ENCODE results near the gene LCE7A. TPM values are rescaled to one million over a fixed set of nuclear protein-coding genes. Genes with fewer than 3 reads are reported as not detected.

Gene LCE7A
- polyA plus RNA-seq, 4 donors, result not detected

DNA sequence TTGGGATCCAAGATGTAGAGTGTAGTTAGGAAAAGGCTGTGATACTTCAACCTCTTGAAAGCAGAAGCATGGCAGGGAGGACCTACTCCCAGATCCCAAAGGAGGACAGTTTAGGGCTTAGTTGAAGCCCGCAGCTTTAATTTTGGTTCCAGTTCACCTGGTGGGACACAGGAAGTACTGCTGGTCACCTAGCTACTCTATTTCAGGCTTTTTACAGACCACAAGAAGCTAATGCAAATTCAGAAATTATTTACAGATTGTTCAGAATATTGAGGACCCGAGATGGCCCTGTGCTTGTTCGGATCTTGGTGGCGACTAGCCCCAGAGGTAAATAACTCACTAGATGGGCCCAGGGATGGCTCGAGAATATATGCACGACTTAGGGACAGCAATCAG, 11.9 kb downstream of the LCE7A start:
- FAIRE-seq (no peak), DNase-seq (no peak)
- Histone ChIP-seq H3K36me3 (ENCODE audit: control insufficient read depth in 3 of 3, insufficient read depth in 2 of 3, low read depth in 1 of 3, low read length in 3 of 3) (no peaks in the 10 kb centered on the region), H3K4me1 (ENCODE audit: control insufficient read depth in 3 of 3, insufficient read depth in 2 of 3, low read depth in 1 of 3, low read length in 2 of 3) (no peaks in the 10 kb centered on the region), H3K9me3 (ENCODE audit: control insufficient read depth in 2 of 2, insufficient read depth in 1 of 2, low read depth in 1 of 2, low read length in 1 of 2) (no peaks in the 10 kb centered on the region), H3K27me3 (ENCODE audit: control insufficient read depth in 3 of 3, insufficient read depth in 3 of 3, low read length in 3 of 3) (peaks cover 0 to 2% (median 0%) of the 10 kb centered on the region in 3 donors), H3K27ac (ENCODE audit: low read depth in 1 of 3, low read length in 2 of 3) (no peak overlapping the region), H3K4me3 (ENCODE audit: low read depth in 1 of 3, low read length in 3 of 3) (no peak overlapping the region)
- WGBS, 3 donors, result 83 to 87% (median 84%) methylated on average over 6 of the region's 6 CpGs

DNA sequence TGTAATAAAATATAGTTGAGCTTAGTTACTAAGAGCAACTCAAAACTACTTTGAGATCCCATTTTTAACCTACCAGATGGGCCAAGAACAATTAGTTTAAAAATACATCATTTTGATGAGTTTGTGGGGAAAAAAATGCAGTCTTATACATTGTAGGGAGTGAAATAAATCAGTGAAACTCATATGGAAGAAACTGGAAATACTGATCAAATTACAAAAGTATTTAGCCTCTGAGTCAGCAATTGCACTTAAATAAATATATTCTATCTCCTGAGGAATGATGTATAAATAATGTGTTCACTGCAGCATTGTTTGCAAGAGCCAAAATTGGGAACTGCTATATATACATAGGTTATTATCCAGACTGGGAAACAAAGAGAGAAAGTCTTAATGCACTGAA, 13.7 kb downstream of the LCE7A start:
- Histone ChIP-seq H3K27me3 (ENCODE audit: control insufficient read depth in 3 of 3, insufficient read depth in 3 of 3, low read length in 3 of 3) (peaks cover 0 to 2% (median 0%) of the 10 kb centered on the region in 3 donors), H3K4me3 (ENCODE audit: low read depth in 1 of 3, low read length in 3 of 3) (no peak overlapping the region), H3K36me3 (ENCODE audit: control insufficient read depth in 3 of 3, insufficient read depth in 2 of 3, low read depth in 1 of 3, low read length in 3 of 3) (no peaks in the 10 kb centered on the region), H3K27ac (ENCODE audit: low read depth in 1 of 3, low read length in 2 of 3) (no peak overlapping the region), H3K9me3 (ENCODE audit: control insufficient read depth in 2 of 2, insufficient read depth in 1 of 2, low read depth in 1 of 2, low read length in 1 of 2) (no peaks in the 10 kb centered on the region), H3K4me1 (ENCODE audit: control insufficient read depth in 3 of 3, insufficient read depth in 2 of 3, low read depth in 1 of 3, low read length in 2 of 3) (no peaks in the 10 kb centered on the region)
- DNase-seq (no peak), FAIRE-seq (no peak)

DNA sequence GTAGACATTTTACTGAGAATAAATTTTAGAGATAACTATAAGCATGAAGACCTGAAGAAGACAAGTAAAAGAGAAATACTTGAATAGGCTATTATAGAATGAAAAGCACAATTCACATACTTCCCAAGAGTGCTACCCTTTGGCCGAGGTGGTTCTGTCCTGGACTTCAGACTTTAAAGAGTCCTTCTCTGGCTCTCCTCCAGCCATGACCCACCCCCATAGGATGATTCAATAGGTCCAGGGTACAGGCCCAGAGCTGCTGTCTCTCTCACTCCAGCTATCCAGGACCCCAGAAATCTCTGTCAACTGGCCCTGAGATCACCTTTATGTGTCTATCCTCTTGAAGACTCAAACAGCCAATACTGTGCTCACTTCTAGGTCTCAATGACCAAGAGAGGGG, 17.0 kb downstream of the LCE7A start:
- no peak for FAIRE-seq
- no peaks in the 10 kb centered on the region for H3K36me3 ChIP-seq (ENCODE audit: control insufficient read depth in 3 of 3, insufficient read depth in 2 of 3, low read depth in 1 of 3, low read length in 3 of 3)
- DNase-seq, result no peak
- H3K4me3 ChIP-seq (ENCODE audit: low read depth in 1 of 3, low read length in 3 of 3), result no peak overlapping the region
- no peaks in the 10 kb centered on the region for H3K27me3 ChIP-seq (ENCODE audit: control insufficient read depth in 3 of 3, insufficient read depth in 3 of 3, low read length in 3 of 3)
- no peak overlapping the region for H3K27ac ChIP-seq (ENCODE audit: low read depth in 1 of 3, low read length in 2 of 3)
- WGBS, 3 donors, result 41 to 71% (median 58%) methylated on average over 1 of the region's 1 CpG
- no peaks in the 10 kb centered on the region for H3K4me1 ChIP-seq (ENCODE audit: control insufficient read depth in 3 of 3, insufficient read depth in 2 of 3, low read depth in 1 of 3, low read length in 2 of 3)
- no peaks in the 10 kb centered on the region for H3K9me3 ChIP-seq (ENCODE audit: control insufficient read depth in 2 of 2, insufficient read depth in 1 of 2, low read depth in 1 of 2, low read length in 1 of 2)

- FAIRE-seq (no peak), DNase-seq (no peak)
- H3K4me1 ChIP-seq (ENCODE audit: control insufficient read depth in 3 of 3, insufficient read depth in 2 of 3, low read depth in 1 of 3, low read length in 2 of 3), result no peaks in the 10 kb centered on the region
- H3K9me3 ChIP-seq (ENCODE audit: control insufficient read depth in 2 of 2, insufficient read depth in 1 of 2, low read depth in 1 of 2, low read length in 1 of 2), result no peaks in the 10 kb centered on the region
- 5 to 30% (median 14%) methylated on average over 1 of the region's 1 CpG for WGBS, 3 donors
- no peaks in the 10 kb centered on the region for H3K27me3 ChIP-seq (ENCODE audit: control insufficient read depth in 3 of 3, insufficient read depth in 3 of 3, low read length in 3 of 3)
- H3K4me3 ChIP-seq (ENCODE audit: low read depth in 1 of 3, low read length in 3 of 3), result no peak within 1 kb of the TSS
- no peak within 1 kb of the TSS for H3K27ac ChIP-seq (ENCODE audit: low read depth in 1 of 3, low read length in 2 of 3)
- H3K36me3 ChIP-seq (ENCODE audit: control insufficient read depth in 3 of 3, insufficient read depth in 2 of 3, low read depth in 1 of 3, low read length in 3 of 3), result no peaks in the 10 kb centered on the region
Measured at GRCh38 chr1:152878042-152878441, 18.2 kb downstream of the LCE7A start, which contains the start of gene SMCP. Gene SMCP (plus strand): TSS chr1:152878322. CDS start chr1:152884423, 6,101 bp downstream.

DNA sequence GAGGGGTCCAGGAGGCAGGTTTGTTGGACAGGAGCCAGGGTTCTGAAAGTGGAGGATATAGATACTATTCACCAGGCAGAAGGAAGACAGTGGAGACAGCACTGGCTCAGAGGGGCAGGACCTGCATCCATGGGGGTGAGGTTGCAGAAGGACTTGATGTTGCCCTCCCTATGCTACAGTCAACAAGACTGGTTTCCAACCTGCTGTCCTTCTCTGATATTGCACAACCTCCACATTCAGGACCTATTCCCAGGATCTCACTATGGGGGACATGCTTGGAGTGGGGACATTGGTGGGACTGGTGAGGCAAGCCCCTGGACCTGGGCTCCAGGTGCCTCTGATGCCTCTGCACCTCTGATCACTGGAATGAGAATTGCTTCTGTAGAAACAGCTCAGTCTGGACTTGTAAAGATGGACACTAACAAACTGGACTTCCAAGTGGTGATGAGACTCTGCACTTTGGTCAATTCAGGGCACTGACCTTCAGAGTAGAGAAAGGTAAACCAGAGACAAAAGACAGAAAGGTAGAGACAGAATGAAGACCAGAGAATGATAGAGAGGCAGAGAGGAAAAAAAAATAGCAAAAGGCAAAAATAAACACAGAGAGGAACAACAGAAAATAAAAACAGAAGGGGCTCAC, 19.9 kb downstream of the LCE7A start:
- no peak for FAIRE-seq
- Histone ChIP-seq H3K27me3 (ENCODE audit: control insufficient read depth in 3 of 3, insufficient read depth in 3 of 3, low read length in 3 of 3) (no peaks in the 10 kb centered on the region), H3K27ac (ENCODE audit: low read depth in 1 of 3, low read length in 2 of 3) (no peak overlapping the region), H3K36me3 (ENCODE audit: control insufficient read depth in 3 of 3, insufficient read depth in 2 of 3, low read depth in 1 of 3, low read length in 3 of 3) (no peaks in the 10 kb centered on the region), H3K4me3 (ENCODE audit: low read depth in 1 of 3, low read length in 3 of 3) (no peak overlapping the region), H3K9me3 (ENCODE audit: control insufficient read depth in 2 of 2, insufficient read depth in 1 of 2, low read depth in 1 of 2, low read length in 1 of 2) (no peaks in the 10 kb centered on the region), H3K4me1 (ENCODE audit: control insufficient read depth in 3 of 3, insufficient read depth in 2 of 3, low read depth in 1 of 3, low read length in 2 of 3) (no peaks in the 10 kb centered on the region)
- DNase-seq, result no peak

DNA sequence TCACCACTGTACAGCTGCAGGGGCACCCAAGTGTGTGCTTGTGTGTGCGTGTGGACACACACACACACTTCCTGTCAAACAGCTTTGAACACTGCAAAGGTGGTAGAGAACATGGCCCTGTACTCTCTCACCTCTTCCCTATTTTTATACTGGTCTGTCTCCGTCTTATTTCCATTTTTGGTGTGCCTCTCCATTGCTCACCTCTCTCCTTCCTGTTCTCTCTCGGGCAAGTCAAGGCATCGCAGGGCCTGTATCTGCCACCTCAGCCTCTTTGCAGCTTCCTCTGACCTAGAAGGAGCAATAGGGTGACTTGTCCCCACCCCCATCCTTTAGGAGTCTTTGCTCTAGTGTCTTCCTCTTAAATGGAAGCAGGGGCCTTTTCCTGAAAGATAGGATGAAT, 20.5 kb downstream of the LCE7A start:
- no peaks in the 10 kb centered on the region for H3K36me3 ChIP-seq (ENCODE audit: control insufficient read depth in 3 of 3, insufficient read depth in 2 of 3, low read depth in 1 of 3, low read length in 3 of 3)
- H3K4me3 ChIP-seq (ENCODE audit: low read depth in 1 of 3, low read length in 3 of 3), result no peak overlapping the region
- DNase-seq (no peak), FAIRE-seq (no peak)
- 79 to 93% (median 82%) methylated on average over 4 of the region's 4 CpGs for WGBS, 3 donors
- no peaks in the 10 kb centered on the region for H3K4me1 ChIP-seq (ENCODE audit: control insufficient read depth in 3 of 3, insufficient read depth in 2 of 3, low read depth in 1 of 3, low read length in 2 of 3)
- no peaks in the 10 kb centered on the region for H3K9me3 ChIP-seq (ENCODE audit: control insufficient read depth in 2 of 2, insufficient read depth in 1 of 2, low read depth in 1 of 2, low read length in 1 of 2)
- no peak overlapping the region for H3K27ac ChIP-seq (ENCODE audit: low read depth in 1 of 3, low read length in 2 of 3)
- no peaks in the 10 kb centered on the region for H3K27me3 ChIP-seq (ENCODE audit: control insufficient read depth in 3 of 3, insufficient read depth in 3 of 3, low read length in 3 of 3)

DNA sequence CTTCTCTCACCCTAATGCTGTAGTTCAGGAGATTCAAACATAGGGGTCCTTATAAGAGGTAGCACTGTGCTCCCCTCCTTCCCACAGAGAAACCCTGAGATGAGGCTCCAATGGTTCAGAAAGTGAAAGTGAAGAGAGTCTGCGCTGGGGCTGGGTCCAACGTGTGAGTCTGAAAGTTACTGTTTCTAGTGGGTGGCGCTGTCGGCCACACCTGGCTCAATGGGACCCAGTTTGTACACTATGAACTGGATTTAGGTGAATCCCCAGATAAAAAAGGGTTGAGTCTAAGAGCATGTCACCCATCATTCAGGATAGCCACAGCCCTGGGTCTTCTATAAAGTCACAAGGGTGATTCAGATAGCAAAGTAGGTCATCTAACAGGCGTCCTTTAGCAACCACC, 21.1 kb downstream of the LCE7A start:
- no peak overlapping the region for H3K27ac ChIP-seq (ENCODE audit: low read depth in 1 of 3, low read length in 2 of 3)
- FAIRE-seq, result no peak
- no peak overlapping the region for H3K4me3 ChIP-seq (ENCODE audit: low read depth in 1 of 3, low read length in 3 of 3)
- 14 to 48% (median 26%) methylated on average over 5 of the region's 5 CpGs for WGBS, 3 donors
- DNase-seq, result peak in 1 of 2 donors; percentile 8
- H3K9me3 ChIP-seq (ENCODE audit: control insufficient read depth in 2 of 2, insufficient read depth in 1 of 2, low read depth in 1 of 2, low read length in 1 of 2), result no peaks in the 10 kb centered on the region
- H3K27me3 ChIP-seq (ENCODE audit: control insufficient read depth in 3 of 3, insufficient read depth in 3 of 3, low read length in 3 of 3), result no peaks in the 10 kb centered on the region
- no peaks in the 10 kb centered on the region for H3K4me1 ChIP-seq (ENCODE audit: control insufficient read depth in 3 of 3, insufficient read depth in 2 of 3, low read depth in 1 of 3, low read length in 2 of 3)
- H3K36me3 ChIP-seq (ENCODE audit: control insufficient read depth in 3 of 3, insufficient read depth in 2 of 3, low read depth in 1 of 3, low read length in 3 of 3), result no peaks in the 10 kb centered on the region

GRCh38 chr1:152884085-152884484, 24.3 kb downstream of the LCE7A start:
- no peak overlapping the region for H3K27ac ChIP-seq (ENCODE audit: low read depth in 1 of 3, low read length in 2 of 3)
- H3K27me3 ChIP-seq (ENCODE audit: control insufficient read depth in 3 of 3, insufficient read depth in 3 of 3, low read length in 3 of 3), result peaks cover 0 to 2% (median 0%) of the 10 kb centered on the region in 3 donors
- H3K4me1 ChIP-seq (ENCODE audit: control insufficient read depth in 3 of 3, insufficient read depth in 2 of 3, low read depth in 1 of 3, low read length in 2 of 3), result no peaks in the 10 kb centered on the region
- no peaks in the 10 kb centered on the region for H3K9me3 ChIP-seq (ENCODE audit: control insufficient read depth in 2 of 2, insufficient read depth in 1 of 2, low read depth in 1 of 2, low read length in 1 of 2)
- H3K36me3 ChIP-seq (ENCODE audit: control insufficient read depth in 3 of 3, insufficient read depth in 2 of 3, low read depth in 1 of 3, low read length in 3 of 3), result no peaks in the 10 kb centered on the region
- no peak for FAIRE-seq
- no peak for DNase-seq
- no peak overlapping the region for H3K4me3 ChIP-seq (ENCODE audit: low read depth in 1 of 3, low read length in 3 of 3)

GRCh38 chr1:152884506-152884905, 24.7 kb downstream of the LCE7A start:
- 95 to 100% (median 96%) methylated on average over 1 of the region's 1 CpG for WGBS, 3 donors
- Histone ChIP-seq H3K27ac (ENCODE audit: low read depth in 1 of 3, low read length in 2 of 3) (no peak overlapping the region), H3K4me3 (ENCODE audit: low read depth in 1 of 3, low read length in 3 of 3) (no peak overlapping the region), H3K36me3 (ENCODE audit: control insufficient read depth in 3 of 3, insufficient read depth in 2 of 3, low read depth in 1 of 3, low read length in 3 of 3) (no peaks in the 10 kb centered on the region), H3K4me1 (ENCODE audit: control insufficient read depth in 3 of 3, insufficient read depth in 2 of 3, low read depth in 1 of 3, low read length in 2 of 3) (no peaks in the 10 kb centered on the region), H3K27me3 (ENCODE audit: control insufficient read depth in 3 of 3, insufficient read depth in 3 of 3, low read length in 3 of 3) (peaks cover 0 to 2% (median 0%) of the 10 kb centered on the region in 3 donors), H3K9me3 (ENCODE audit: control insufficient read depth in 2 of 2, insufficient read depth in 1 of 2, low read depth in 1 of 2, low read length in 1 of 2) (no peaks in the 10 kb centered on the region)
- FAIRE-seq (no peak), DNase-seq (no peak)

Measured in small intestine (tissue), 7 donors.